Sigmoid colon (tissue), 4 donors: ENCODE data around the gene MAP2.

ENCODE experiments used
- POLR2AphosphoS5 ChIP-seq, 4 donors: sonication (generic); formaldehyde crosslinking; IDR thresholded peaks; one replicate each; pipeline ENCODE4 v1.6.1; 2017; ENCODE audit warnings: antibody characterized with exemption in 4 of 4
- TF ChIP-seq, protein P1 (sequence below), 4 experiments: fragments of 450-650 bp in 3 of 4; fragments of 200-600 bp in 1 of 4; IDR thresholded peaks; one replicate each; pipeline ENCODE4 v1.5.1; 2016 to 2019; ENCODE audit warnings: antibody characterized with exemption in 4 of 4, mild to moderate bottlenecking in 3 of 4, moderate library complexity in 2 of 4

DNA sequence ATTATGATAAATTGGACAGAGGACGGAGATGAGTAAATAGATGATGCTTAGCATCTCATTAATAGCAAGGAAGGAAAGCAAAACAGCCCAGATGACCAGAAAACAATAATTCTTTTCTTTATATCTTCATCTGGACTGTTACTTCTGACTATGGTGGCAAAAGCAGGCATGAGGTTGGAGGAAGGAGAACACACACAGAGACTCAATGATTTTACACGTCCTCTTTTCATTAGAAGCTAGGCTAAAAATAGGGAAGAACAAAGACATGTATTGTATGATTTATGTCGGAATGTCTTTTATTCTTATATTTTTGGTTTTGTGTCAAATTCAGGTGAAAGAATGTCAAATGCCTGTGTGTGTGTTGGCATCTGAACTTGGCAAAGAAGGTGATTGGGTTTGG is 137.1 kb downstream of the MAP2 start:
- TF ChIP-seq, protein P1, sequence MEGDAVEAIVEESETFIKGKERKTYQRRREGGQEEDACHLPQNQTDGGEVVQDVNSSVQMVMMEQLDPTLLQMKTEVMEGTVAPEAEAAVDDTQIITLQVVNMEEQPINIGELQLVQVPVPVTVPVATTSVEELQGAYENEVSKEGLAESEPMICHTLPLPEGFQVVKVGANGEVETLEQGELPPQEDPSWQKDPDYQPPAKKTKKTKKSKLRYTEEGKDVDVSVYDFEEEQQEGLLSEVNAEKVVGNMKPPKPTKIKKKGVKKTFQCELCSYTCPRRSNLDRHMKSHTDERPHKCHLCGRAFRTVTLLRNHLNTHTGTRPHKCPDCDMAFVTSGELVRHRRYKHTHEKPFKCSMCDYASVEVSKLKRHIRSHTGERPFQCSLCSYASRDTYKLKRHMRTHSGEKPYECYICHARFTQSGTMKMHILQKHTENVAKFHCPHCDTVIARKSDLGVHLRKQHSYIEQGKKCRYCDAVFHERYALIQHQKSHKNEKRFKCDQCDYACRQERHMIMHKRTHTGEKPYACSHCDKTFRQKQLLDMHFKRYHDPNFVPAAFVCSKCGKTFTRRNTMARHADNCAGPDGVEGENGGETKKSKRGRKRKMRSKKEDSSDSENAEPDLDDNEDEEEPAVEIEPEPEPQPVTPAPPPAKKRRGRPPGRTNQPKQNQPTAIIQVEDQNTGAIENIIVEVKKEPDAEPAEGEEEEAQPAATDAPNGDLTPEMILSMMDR (IDR thresholded peaks at IDR 0.05) = no peak
- no peak for TF ChIP-seq POLR2AphosphoS5 (IDR thresholded peaks at IDR 0.05)
